ENCODE results near the gene TNFRSF18. TPM values are rescaled to one million over a fixed set of nuclear protein-coding genes. Genes with fewer than 3 reads are reported as not detected.

The TNFRSF18 gene
- total and polyA plus RNA-seq, 10 of the 15 experiments (the other 5 are each of a cell fraction or from before 2014, with no cell fraction given): 0.18 to 7.5 (median 1.5) TPM; not detected in 1

DNA sequence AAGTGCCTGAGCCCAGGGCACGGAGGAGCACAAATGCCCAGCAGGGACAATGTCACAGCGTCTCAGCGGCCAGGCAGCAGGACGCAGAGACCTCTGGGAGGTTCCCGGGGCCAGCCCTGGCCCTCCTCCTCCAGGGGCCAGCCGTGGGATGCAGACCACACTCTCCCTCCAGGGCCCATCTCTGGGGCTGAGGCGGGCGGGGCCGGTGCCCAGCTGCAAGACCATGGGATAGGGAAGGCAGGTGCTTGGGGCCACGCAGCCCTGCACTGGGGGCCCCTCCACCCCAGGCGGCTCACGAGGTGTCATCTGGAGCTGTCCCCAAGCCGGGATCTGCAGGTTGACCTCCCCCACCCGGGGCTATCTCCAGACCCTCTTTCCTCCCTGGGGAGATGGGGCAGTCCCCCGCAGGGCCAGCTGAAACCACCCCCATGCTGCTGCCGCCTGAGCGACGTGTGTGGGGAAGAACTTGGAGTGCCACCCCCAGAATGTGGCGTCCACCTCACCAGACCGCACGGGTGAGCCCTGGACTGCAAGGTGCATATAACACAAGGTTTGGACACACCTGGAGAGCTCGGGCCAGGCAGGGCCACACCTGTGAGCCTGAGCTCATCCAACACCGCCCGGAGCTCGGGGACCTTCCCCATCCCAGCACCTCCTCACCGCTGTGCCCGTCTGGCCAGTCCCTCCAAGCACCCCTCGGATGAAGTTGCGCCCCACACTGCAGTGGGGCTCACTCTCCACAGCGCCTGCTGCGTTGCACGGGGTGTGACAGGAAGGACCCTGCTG, 36.8 kb downstream of the TNFRSF18 start (continued):
- TF ChIP-seq, protein P1, sequence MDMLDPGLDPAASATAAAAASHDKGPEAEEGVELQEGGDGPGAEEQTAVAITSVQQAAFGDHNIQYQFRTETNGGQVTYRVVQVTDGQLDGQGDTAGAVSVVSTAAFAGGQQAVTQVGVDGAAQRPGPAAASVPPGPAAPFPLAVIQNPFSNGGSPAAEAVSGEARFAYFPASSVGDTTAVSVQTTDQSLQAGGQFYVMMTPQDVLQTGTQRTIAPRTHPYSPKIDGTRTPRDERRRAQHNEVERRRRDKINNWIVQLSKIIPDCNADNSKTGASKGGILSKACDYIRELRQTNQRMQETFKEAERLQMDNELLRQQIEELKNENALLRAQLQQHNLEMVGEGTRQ (IDR thresholded peaks at IDR 0.05; ENCODE audit: borderline replicate concordance, low read depth, low read length): no peak
- TF ChIP-seq RBBP5 (conservative IDR thresholded peaks at IDR 0.05) (no peak), KAT2A (conservative IDR thresholded peaks at IDR 0.05; ENCODE audit: control insufficient read depth, low read depth, low read length) (no peak), SREBF1 (IDR thresholded peaks at IDR 0.05; ENCODE audit: low read length) (no peak), RUNX3 (IDR thresholded peaks at IDR 0.05; ENCODE audit: low read length) (0 out of 2 replicates have a peak, but pooled peaks have one; percentile 11), IKZF1 (conservative IDR thresholded peaks at IDR 0.05) (peak; percentile 47; the same call in 1 of the 2 replicates), RELB (IDR thresholded peaks at IDR 0.05; ENCODE audit: low read depth) (no peak), SMARCA5 (IDR thresholded peaks at IDR 0.05) (no peak), RELA (IDR thresholded peaks at IDR 0.05; ENCODE audit: borderline replicate concordance, partially characterized antibody) (no peak), MEF2A (IDR thresholded peaks at IDR 0.05; ENCODE audit: insufficient read depth, low read depth, low read length) (no peak), NFYB (IDR thresholded peaks at IDR 0.05; ENCODE audit: insufficient read depth, low read depth, low read length) (no peak), HCFC1 (IDR thresholded peaks at IDR 0.05; ENCODE audit: low read length) (no peak), FOXK2 (IDR thresholded peaks at IDR 0.05) (no peak), HDGF (IDR thresholded peaks at IDR 0.05) (no peak), STAT1 (conservative IDR thresholded peaks at IDR 0.05) (no peak), CEBPB (IDR thresholded peaks at IDR 0.05; ENCODE audit: borderline replicate concordance in 1 of 2, low read depth in 2 of 2, low read length in 2 of 2) (no peak), EED (IDR thresholded peaks at IDR 0.05; ENCODE audit: low read depth) (0 out of 2 replicates have a peak, but pooled peaks have one; percentile 10), ASH2L (IDR thresholded peaks at IDR 0.05; ENCODE audit: borderline replicate concordance, low read depth) (no peak), ETV6 (conservative IDR thresholded peaks at IDR 0.05 in 1 of 2, IDR thresholded peaks at IDR 0.05 in 1 of 2; ENCODE audit: borderline replicate concordance in 1 of 2, low read depth in 1 of 2) (no peak), PAX8 (IDR thresholded peaks at IDR 0.05) (no peak), DPF2 (IDR thresholded peaks at IDR 0.05) (peak; percentile 36; the same call in 1 of the 2 replicates), SUPT20H (IDR thresholded peaks at IDR 0.05; ENCODE audit: borderline replicate concordance, control insufficient read depth, low read depth, low read length) (no peak), KLF5 (IDR thresholded peaks at IDR 0.05; ENCODE audit: partially characterized antibody) (no peak), SIX5 (IDR thresholded peaks at IDR 0.05; ENCODE audit: low read depth, low read length, severe bottlenecking) (no peak), MEF2B (IDR thresholded peaks at IDR 0.05; ENCODE audit: partially characterized antibody, poor library complexity, severe bottlenecking) (peak; percentile 76), CHD4 (IDR thresholded peaks at IDR 0.05) (no peak)
- TF ChIP-seq, protein P2, sequence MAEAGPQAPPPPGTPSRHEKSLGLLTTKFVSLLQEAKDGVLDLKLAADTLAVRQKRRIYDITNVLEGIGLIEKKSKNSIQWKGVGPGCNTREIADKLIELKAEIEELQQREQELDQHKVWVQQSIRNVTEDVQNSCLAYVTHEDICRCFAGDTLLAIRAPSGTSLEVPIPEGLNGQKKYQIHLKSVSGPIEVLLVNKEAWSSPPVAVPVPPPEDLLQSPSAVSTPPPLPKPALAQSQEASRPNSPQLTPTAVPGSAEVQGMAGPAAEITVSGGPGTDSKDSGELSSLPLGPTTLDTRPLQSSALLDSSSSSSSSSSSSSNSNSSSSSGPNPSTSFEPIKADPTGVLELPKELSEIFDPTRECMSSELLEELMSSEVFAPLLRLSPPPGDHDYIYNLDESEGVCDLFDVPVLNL (IDR thresholded peaks at IDR 0.05; ENCODE audit: low read depth, low read length): no peak
